ENCODE results near the gene RPS6KB2.
"Not testable (repeated sequence)": the region's sequence is repeated elsewhere in the genome, so short reads cannot be mapped to it uniquely, and the experiment has no call there.

The RPS6KB2 gene

GRCh38 chr11:67468759-67469507 lies 40.6 kb downstream of the RPS6KB2 start, which contains the start of gene TMEM134:
Gene TMEM134, minus strand, starts transcription at chr11:67469251. Its CDS starts 59 bp downstream, at chr11:67469192.
- peak; percentile 61 for DNase-seq (ENCODE audit: low read depth)
- peak within 1 kb of the TSS; percentile 87 for H3K4me3 ChIP-seq (ENCODE audit: control insufficient read depth, low read depth, low read length)
- TF ChIP-seq, protein P1, sequence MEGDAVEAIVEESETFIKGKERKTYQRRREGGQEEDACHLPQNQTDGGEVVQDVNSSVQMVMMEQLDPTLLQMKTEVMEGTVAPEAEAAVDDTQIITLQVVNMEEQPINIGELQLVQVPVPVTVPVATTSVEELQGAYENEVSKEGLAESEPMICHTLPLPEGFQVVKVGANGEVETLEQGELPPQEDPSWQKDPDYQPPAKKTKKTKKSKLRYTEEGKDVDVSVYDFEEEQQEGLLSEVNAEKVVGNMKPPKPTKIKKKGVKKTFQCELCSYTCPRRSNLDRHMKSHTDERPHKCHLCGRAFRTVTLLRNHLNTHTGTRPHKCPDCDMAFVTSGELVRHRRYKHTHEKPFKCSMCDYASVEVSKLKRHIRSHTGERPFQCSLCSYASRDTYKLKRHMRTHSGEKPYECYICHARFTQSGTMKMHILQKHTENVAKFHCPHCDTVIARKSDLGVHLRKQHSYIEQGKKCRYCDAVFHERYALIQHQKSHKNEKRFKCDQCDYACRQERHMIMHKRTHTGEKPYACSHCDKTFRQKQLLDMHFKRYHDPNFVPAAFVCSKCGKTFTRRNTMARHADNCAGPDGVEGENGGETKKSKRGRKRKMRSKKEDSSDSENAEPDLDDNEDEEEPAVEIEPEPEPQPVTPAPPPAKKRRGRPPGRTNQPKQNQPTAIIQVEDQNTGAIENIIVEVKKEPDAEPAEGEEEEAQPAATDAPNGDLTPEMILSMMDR (IDR thresholded peaks at IDR 0.05; ENCODE audit: control insufficient read depth, insufficient read depth, low read depth, low read length, missing control alignments), result peak; percentile 43

GRCh38 chr11:67469508-67469811 lies 41.2 kb downstream of the RPS6KB2 start:
- H3K4me3 ChIP-seq (ENCODE audit: control insufficient read depth, low read depth, low read length), result peak overlapping the region; percentile 87
- no peak for DNase-seq (ENCODE audit: low read depth)
- TF ChIP-seq, protein P1 (IDR thresholded peaks at IDR 0.05; ENCODE audit: control insufficient read depth, insufficient read depth, low read depth, low read length, missing control alignments), result no peak

DNA sequence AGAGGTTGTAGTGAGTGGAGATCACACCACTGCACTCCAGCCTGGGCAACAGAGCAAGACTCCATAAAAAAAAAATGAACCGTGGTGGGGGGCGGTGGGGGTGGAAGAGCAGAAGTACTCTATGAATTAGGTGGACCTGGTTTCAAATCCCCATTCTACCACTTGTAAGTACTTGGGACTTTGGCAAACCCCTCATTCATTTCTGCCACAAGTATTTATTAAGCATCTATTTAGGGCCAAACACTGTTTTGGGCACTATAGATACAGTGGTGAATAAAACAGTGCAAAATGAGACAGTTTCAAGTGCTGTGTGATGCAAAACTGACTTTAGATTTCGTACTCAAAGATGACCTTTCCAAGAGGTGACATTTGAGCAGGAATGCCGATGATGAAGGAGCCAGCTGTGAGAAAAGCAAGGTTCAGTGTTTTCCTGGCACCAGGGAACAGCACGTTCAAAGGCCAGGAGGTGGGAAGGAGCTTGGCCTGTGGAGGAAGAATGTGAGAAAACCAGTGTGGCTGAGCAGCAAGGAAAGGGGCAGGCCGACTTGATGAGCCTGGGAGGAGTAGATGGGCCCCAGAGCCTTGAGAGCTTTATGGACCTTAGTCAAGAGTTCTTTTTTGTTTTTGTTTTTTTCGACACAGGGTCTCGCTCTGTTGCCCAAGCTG lies 42.2 kb downstream of the RPS6KB2 start:
- no peak overlapping the region for H3K4me3 ChIP-seq (ENCODE audit: control insufficient read depth, low read depth, low read length)
- TF ChIP-seq, protein P1 (IDR thresholded peaks at IDR 0.05; ENCODE audit: control insufficient read depth, insufficient read depth, low read depth, low read length, missing control alignments), result no peak
- no peak for DNase-seq (ENCODE audit: low read depth)

DNA sequence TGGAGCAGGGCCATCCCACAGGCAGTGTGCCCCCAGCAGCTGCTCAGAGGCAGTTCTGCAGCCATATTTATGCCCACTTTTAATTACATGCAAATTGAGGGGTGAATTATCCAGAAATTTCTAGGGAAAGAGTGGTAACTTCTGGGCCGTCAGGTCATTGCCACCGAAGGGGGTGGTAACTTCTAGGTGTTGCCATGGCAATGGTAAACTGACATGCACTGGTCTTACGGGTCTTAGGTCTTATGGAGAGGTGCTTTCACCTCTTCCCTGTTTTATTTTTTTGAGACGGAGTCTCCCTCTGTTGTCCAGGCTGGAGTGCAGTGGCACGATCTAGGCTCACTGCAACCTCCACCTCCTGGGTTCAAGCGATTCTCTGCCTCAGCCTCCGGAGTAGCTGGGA lies 44.6 kb downstream of the RPS6KB2 start:
- DNase-seq (ENCODE audit: low read depth), result no peak
- H3K4me3 ChIP-seq (ENCODE audit: control insufficient read depth, low read depth, low read length), result no peak overlapping the region
- TF ChIP-seq, protein P1 (IDR thresholded peaks at IDR 0.05; ENCODE audit: control insufficient read depth, insufficient read depth, low read depth, low read length, missing control alignments), result no peak

- not testable (repeated sequence) for DNase-seq (ENCODE audit: low read depth); H3K4me3 ChIP-seq (ENCODE audit: control insufficient read depth, low read depth, low read length)
These were observed 48.4 kb downstream of the RPS6KB2 start for GRCh38 chr11:67476692-67477091.

GRCh38 chr11:67477344-67478050 lies 49.2 kb downstream of the RPS6KB2 start:
- not testable (repeated sequence) for H3K4me3 ChIP-seq (ENCODE audit: control insufficient read depth, low read depth, low read length); DNase-seq (ENCODE audit: low read depth)

- peak overlapping the region; percentile 66 for H3K4me3 ChIP-seq (ENCODE audit: control insufficient read depth, low read depth, low read length)
- TF ChIP-seq, protein P1 (IDR thresholded peaks at IDR 0.05; ENCODE audit: control insufficient read depth, insufficient read depth, low read depth, low read length, missing control alignments), result no peak
- no peak for DNase-seq (ENCODE audit: low read depth)
These were observed 54.1 kb downstream of the RPS6KB2 start for GRCh38 chr11:67482275-67482826.
